Liver (tissue), 9 donors: ENCODE data around the gene SERP2. TPM values are rescaled to one million over a fixed set of nuclear protein-coding genes. Genes with fewer than 3 reads are reported as not detected.

Experiments
- DNase-seq: peaks from one replicate; pipeline ENCODE4 v3.0.0-alpha.2; 2017; ENCODE audit warnings: low spot score
- H3K27ac ChIP-seq, 2 donors: one replicate each; pipeline ENCODE4 v1.7.0; 2013; ENCODE audit warnings: inconsistent platforms in 2 of 2, low read length in 2 of 2, control low read depth in 1 of 2, low read depth in 1 of 2, mild to moderate bottlenecking in 1 of 2
- H3K27me3 ChIP-seq, 4 donors: one replicate each; pipeline versions ENCODE4 v1.6.1 to v1.7.0; 2013; ENCODE audit warnings: low read length in 3 of 4, inconsistent platforms in 1 of 4, mild to moderate bottlenecking in 1 of 4, moderate library complexity in 1 of 4; ENCODE audit not compliant: control insufficient read depth in 4 of 4, insufficient read depth in 4 of 4
- H3K36me3 ChIP-seq, 4 donors: one replicate each; pipeline versions ENCODE4 v1.6.1 to v1.7.0; 2013; ENCODE audit warnings: low read length in 3 of 4, mild to moderate bottlenecking in 3 of 4, low read depth in 1 of 4, moderate library complexity in 1 of 4; ENCODE audit not compliant: control insufficient read depth in 4 of 4, insufficient read depth in 3 of 4
- H3K4me1 ChIP-seq, 4 donors: one replicate each; pipeline versions ENCODE4 v1.6.1 to v1.7.0; 2013; ENCODE audit warnings: low read length in 3 of 4, mild to moderate bottlenecking in 3 of 4, moderate library complexity in 1 of 4; ENCODE audit not compliant: control insufficient read depth in 4 of 4, insufficient read depth in 4 of 4
- H3K4me3 ChIP-seq, 3 donors: one replicate each; pipeline versions ENCODE4 v1.6.1 to v1.7.0; 2013; ENCODE audit warnings: low read length in 3 of 3, control low read depth in 1 of 3, low read depth in 1 of 3, mild to moderate bottlenecking in 1 of 3
- H3K9ac ChIP-seq, 2 donors: one replicate each; pipeline ENCODE4 v1.7.0; 2013; ENCODE audit warnings: low read length in 2 of 2, mild to moderate bottlenecking in 2 of 2, moderate library complexity in 2 of 2, control low read depth in 1 of 2, low read depth in 1 of 2
- H3K9me3 ChIP-seq, 4 donors: one replicate each; pipeline versions ENCODE4 v1.6.1 to v1.7.0; 2013; ENCODE audit warnings: low read length in 3 of 4; ENCODE audit not compliant: control insufficient read depth in 4 of 4
- EGR1 ChIP-seq, 2 donors: IDR thresholded peaks; 2 replicates each; pipeline ENCODE4 v1.6.1; 2016 to 2018; ENCODE audit warnings: antibody characterized with exemption in 2 of 2, low read depth in 2 of 2
- FOXA1 ChIP-seq: IDR thresholded peaks from 2 replicates; pipeline ENCODE4 v1.6.1; 2016; ENCODE audit warnings: antibody characterized with exemption
- FOXA2 ChIP-seq: IDR thresholded peaks from 2 replicates; pipeline ENCODE4 v1.6.1; 2016; ENCODE audit warnings: antibody characterized with exemption
- GABPA ChIP-seq, 2 donors: IDR thresholded peaks in 1 of 2; conservative IDR thresholded peaks in 1 of 2; 2 replicates each; pipeline ENCODE4 v1.6.1; 2016; ENCODE audit warnings: antibody characterized with exemption in 2 of 2, mild to moderate bottlenecking in 1 of 2, moderate library complexity in 1 of 2
- HNF4A ChIP-seq, 2 donors: conservative IDR thresholded peaks; 2 replicates each; pipeline ENCODE4 v1.6.1; 2016; ENCODE audit warnings: antibody characterized with exemption in 2 of 2, mild to moderate bottlenecking in 2 of 2
- JUND ChIP-seq, 2 donors: IDR thresholded peaks; 2 replicates each; pipeline ENCODE4 v1.6.1; 2016; ENCODE audit warnings: antibody characterized with exemption in 2 of 2
- NR2F2 ChIP-seq: IDR thresholded peaks from 2 replicates; pipeline ENCODE4 v1.6.1; 2016; ENCODE audit warnings: antibody characterized with exemption
- RAD21 ChIP-seq, 2 donors: IDR thresholded peaks; 2 replicates each; pipeline ENCODE4 v1.6.1; 2016; ENCODE audit warnings: antibody characterized with exemption in 2 of 2, mild to moderate bottlenecking in 2 of 2
- RXRA ChIP-seq, 2 donors: IDR thresholded peaks; 2 replicates each; pipeline ENCODE4 v1.6.1; 2017 to 2018; ENCODE audit warnings: antibody characterized with exemption in 2 of 2, mild to moderate bottlenecking in 1 of 2
- SP1 ChIP-seq: IDR thresholded peaks from 2 replicates; pipeline ENCODE4 v1.6.1; 2018; ENCODE audit warnings: antibody characterized with exemption, mild to moderate bottlenecking
- TAF1 ChIP-seq: conservative IDR thresholded peaks from 2 replicates; pipeline ENCODE4 v1.6.1; 2016; ENCODE audit warnings: antibody characterized with exemption, mild to moderate bottlenecking
- YY1 ChIP-seq: IDR thresholded peaks from 2 replicates; pipeline ENCODE4 v1.6.1; 2016; ENCODE audit warnings: antibody characterized with exemption, mild to moderate bottlenecking
- WGBS: extraction: QIAGEN DNeasy Blood & Tissue Kit; methylation state at CpG from one replicate; pipeline ENCODE4 v1.1.7; 2013; 5-methylcytosine and 5-hydroxymethylcytosine counted together
- polyA plus RNA-seq, 2 donors: library from polyadenylated mRNA; stranded (reverse) in 1 of 2; unstranded in 1 of 2; fragments of 200-250 nt in 1 of 2; fragments of >200 nt in 1 of 2; fragmentation: Nextera tagmentation in 1 of 2; extraction: Ambion mirVana in 1 of 2; gene quantifications; one replicate each; pipeline versions ENCODE4 v1.2.1 to v1.2.3, GENCODE V29; 2013 to 2015
- total RNA-seq, 2 donors: library from RNA; depleted of rRNA; stranded (reverse); fragments of >200 nt; gene quantifications; one replicate each; pipeline ENCODE4 v1.2.3, GENCODE V29; 2014
- TF ChIP-seq, protein P1 (sequence below): IDR thresholded peaks from 2 replicates; pipeline ENCODE4 v1.6.1; 2016; ENCODE audit warnings: antibody characterized with exemption
- TF ChIP-seq, protein P2 (sequence below): IDR thresholded peaks from 2 replicates; pipeline ENCODE4 v1.6.1; 2016; ENCODE audit warnings: antibody characterized with exemption
- TF ChIP-seq, protein P3 (sequence below): IDR thresholded peaks from 2 replicates; pipeline ENCODE4 v1.6.1; 2016; ENCODE audit warnings: antibody characterized with exemption
- TF ChIP-seq, protein P4 (sequence below): fragments of 150-350 bp; IDR thresholded peaks from 2 replicates; pipeline ENCODE4 v1.5.1; 2017; ENCODE audit warnings: improper control_type of control experiment, low read depth, low read length; ENCODE audit not compliant: missing input control
- TF ChIP-seq, protein P5 (sequence below): IDR thresholded peaks from 2 replicates; pipeline ENCODE4 v1.6.1; 2016; ENCODE audit warnings: antibody characterized with exemption, mild to moderate bottlenecking
- donor health status: healthy.
- donor health status: healthy.
- donor health status: healthy.
- donor health status: healthy.
- donor health status: healthy.

SERP2 gene
- total and polyA plus RNA-seq, 4 donors, result 2.0 to 4.6 (median 3.6) TPM

DNA sequence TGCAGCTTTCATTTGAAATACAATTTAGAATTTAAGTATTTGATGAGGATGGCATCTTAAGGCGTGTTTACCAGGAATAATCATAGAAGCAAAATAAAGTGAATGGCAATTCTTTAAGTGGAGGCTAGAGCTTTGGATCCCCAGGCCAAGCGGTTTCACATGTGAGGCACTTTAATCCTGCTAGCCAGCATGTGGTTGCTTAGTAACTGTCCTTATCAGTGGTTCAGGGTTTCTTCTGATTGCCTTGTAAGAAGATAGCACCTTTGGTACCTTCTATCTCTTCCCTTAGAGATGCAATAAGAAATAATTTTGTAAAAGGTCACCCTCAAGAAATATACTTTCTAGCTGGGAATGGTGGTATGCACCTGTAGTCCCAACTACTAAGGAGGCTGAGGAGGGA, 38.9 kb upstream of the SERP2 start:
- WGBS, result 94% methylated on average over 2 of the region's 2 CpGs

DNA sequence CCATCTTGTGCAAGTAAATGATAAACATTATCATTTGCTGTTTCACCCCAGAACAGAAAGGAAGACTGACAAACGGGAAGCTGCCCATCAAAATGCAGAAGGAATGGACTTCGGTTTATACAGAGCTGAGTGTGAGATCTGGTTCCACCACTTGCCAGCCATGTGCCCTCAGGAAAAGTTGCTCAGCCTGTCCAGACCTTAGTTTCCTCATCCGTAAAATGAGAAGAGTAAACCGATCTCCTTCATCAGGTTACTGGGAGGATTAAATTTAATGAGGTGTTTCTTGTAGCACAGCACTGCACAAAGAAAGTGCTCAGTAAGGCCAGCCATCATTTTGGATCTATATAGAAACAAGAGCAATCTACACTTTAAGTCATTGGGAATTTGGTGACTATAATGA, 36.7 kb upstream of the SERP2 start:
- Histone ChIP-seq H3K27me3 (no peaks in the 10 kb centered on the region), H3K4me1 (peaks cover 0 to 6% (median under 1%) of the 10 kb centered on the region in 4 donors), H3K27ac (no peak overlapping the region), H3K9ac (no peak overlapping the region), H3K9me3 (no peaks in the 10 kb centered on the region), H3K36me3 (no peaks in the 10 kb centered on the region), H3K4me3 (no peak overlapping the region)
- 87% methylated on average over 4 of the region's 4 CpGs for WGBS
- no peak for DNase-seq
- TF ChIP-seq FOXA2 (no peak), GABPA (IDR thresholded peaks at IDR 0.05 in 1 of 2, conservative IDR thresholded peaks at IDR 0.05 in 1 of 2) (no peak), YY1 (no peak), EGR1 (IDR thresholded peaks at IDR 0.05; ENCODE audit: low read depth in 2 of 2) (no peak), TAF1 (no peak), HNF4A (conservative IDR thresholded peaks at IDR 0.05) (no peak), RXRA (IDR thresholded peaks at IDR 0.05) (no peak), NR2F2 (no peak), RAD21 (IDR thresholded peaks at IDR 0.05) (no peak)
- TF ChIP-seq, protein P1, sequence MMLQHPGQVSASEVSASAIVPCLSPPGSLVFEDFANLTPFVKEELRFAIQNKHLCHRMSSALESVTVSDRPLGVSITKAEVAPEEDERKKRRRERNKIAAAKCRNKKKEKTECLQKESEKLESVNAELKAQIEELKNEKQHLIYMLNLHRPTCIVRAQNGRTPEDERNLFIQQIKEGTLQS, result no peak
- TF ChIP-seq, protein P2, sequence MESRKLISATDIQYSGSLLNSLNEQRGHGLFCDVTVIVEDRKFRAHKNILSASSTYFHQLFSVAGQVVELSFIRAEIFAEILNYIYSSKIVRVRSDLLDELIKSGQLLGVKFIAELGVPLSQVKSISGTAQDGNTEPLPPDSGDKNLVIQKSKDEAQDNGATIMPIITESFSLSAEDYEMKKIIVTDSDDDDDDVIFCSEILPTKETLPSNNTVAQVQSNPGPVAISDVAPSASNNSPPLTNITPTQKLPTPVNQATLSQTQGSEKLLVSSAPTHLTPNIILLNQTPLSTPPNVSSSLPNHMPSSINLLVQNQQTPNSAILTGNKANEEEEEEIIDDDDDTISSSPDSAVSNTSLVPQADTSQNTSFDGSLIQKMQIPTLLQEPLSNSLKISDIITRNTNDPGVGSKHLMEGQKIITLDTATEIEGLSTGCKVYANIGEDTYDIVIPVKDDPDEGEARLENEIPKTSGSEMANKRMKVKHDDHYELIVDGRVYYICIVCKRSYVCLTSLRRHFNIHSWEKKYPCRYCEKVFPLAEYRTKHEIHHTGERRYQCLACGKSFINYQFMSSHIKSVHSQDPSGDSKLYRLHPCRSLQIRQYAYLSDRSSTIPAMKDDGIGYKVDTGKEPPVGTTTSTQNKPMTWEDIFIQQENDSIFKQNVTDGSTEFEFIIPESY, result no peak
- TF ChIP-seq, protein P3, sequence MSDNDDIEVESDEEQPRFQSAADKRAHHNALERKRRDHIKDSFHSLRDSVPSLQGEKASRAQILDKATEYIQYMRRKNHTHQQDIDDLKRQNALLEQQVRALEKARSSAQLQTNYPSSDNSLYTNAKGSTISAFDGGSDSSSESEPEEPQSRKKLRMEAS, result no peak
- TF ChIP-seq, protein P4, sequence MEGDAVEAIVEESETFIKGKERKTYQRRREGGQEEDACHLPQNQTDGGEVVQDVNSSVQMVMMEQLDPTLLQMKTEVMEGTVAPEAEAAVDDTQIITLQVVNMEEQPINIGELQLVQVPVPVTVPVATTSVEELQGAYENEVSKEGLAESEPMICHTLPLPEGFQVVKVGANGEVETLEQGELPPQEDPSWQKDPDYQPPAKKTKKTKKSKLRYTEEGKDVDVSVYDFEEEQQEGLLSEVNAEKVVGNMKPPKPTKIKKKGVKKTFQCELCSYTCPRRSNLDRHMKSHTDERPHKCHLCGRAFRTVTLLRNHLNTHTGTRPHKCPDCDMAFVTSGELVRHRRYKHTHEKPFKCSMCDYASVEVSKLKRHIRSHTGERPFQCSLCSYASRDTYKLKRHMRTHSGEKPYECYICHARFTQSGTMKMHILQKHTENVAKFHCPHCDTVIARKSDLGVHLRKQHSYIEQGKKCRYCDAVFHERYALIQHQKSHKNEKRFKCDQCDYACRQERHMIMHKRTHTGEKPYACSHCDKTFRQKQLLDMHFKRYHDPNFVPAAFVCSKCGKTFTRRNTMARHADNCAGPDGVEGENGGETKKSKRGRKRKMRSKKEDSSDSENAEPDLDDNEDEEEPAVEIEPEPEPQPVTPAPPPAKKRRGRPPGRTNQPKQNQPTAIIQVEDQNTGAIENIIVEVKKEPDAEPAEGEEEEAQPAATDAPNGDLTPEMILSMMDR, result no peak
- TF ChIP-seq, protein P5, sequence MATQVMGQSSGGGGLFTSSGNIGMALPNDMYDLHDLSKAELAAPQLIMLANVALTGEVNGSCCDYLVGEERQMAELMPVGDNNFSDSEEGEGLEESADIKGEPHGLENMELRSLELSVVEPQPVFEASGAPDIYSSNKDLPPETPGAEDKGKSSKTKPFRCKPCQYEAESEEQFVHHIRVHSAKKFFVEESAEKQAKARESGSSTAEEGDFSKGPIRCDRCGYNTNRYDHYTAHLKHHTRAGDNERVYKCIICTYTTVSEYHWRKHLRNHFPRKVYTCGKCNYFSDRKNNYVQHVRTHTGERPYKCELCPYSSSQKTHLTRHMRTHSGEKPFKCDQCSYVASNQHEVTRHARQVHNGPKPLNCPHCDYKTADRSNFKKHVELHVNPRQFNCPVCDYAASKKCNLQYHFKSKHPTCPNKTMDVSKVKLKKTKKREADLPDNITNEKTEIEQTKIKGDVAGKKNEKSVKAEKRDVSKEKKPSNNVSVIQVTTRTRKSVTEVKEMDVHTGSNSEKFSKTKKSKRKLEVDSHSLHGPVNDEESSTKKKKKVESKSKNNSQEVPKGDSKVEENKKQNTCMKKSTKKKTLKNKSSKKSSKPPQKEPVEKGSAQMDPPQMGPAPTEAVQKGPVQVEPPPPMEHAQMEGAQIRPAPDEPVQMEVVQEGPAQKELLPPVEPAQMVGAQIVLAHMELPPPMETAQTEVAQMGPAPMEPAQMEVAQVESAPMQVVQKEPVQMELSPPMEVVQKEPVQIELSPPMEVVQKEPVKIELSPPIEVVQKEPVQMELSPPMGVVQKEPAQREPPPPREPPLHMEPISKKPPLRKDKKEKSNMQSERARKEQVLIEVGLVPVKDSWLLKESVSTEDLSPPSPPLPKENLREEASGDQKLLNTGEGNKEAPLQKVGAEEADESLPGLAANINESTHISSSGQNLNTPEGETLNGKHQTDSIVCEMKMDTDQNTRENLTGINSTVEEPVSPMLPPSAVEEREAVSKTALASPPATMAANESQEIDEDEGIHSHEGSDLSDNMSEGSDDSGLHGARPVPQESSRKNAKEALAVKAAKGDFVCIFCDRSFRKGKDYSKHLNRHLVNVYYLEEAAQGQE, result no peak

More for the DNA sequence above, 38.9 kb upstream of the SERP2 start:
- no peak overlapping the region for H3K9ac ChIP-seq
- no peaks in the 10 kb centered on the region for H3K36me3 ChIP-seq
- no peaks in the 10 kb centered on the region for H3K9me3 ChIP-seq
- H3K27ac ChIP-seq, result no peak overlapping the region
- no peak overlapping the region for H3K4me3 ChIP-seq
- no peak for TF ChIP-seq RXRA (IDR thresholded peaks at IDR 0.05)
- no peak for TF ChIP-seq YY1
- TF ChIP-seq TAF1, result no peak
- TF ChIP-seq SP1, result no peak
- TF ChIP-seq, protein P1, result no peak
- TF ChIP-seq, protein P3, result no peak
- TF ChIP-seq JUND (IDR thresholded peaks at IDR 0.05), result no peak
- TF ChIP-seq, protein P5, result no peak
- no peak for TF ChIP-seq NR2F2
- TF ChIP-seq HNF4A (conservative IDR thresholded peaks at IDR 0.05), result no peak
- TF ChIP-seq FOXA1, result no peak
- no peak for TF ChIP-seq FOXA2
- no peak for TF ChIP-seq EGR1 (IDR thresholded peaks at IDR 0.05; ENCODE audit: low read depth in 2 of 2)
- H3K4me1 ChIP-seq, result peaks cover 0 to 6% (median under 1%) of the 10 kb centered on the region in 4 donors
- DNase-seq, result no peak
- H3K27me3 ChIP-seq, result no peaks in the 10 kb centered on the region
